Measurements from ENCODE around the gene DYNLL2. TPM values are rescaled to one million over a fixed set of nuclear protein-coding genes. Genes with fewer than 3 reads are reported as not detected.
"Not testable (repeated sequence)": the region's sequence is repeated elsewhere in the genome, so short reads cannot be mapped to it uniquely, and the experiment has no call there.

Gene DYNLL2
- total RNA-seq, 1 donor from 2014 or later: 12.6 TPM

GRCh38 chr17:58073266-58073665 is 10.0 kb upstream of the DYNLL2 start:
- DNase-seq: not testable (repeated sequence)

- DNase-seq: not testable (repeated sequence)
Observed at GRCh38 chr17:58074406-58074805, 8.8 kb upstream of the DYNLL2 start.

GRCh38 chr17:58079300-58080033 is 3.8 kb upstream of the DYNLL2 start:
- no peak for DNase-seq

GRCh38 chr17:58081646-58082340 is 1.4 kb upstream of the DYNLL2 start:
- DNase-seq: no peak

GRCh38 chr17:58082341-58082869 is 814 bp upstream of the DYNLL2 start:
- no peak for DNase-seq

GRCh38 chr17:58083491-58084316 is 485 bp downstream of the DYNLL2 start:
- DNase-seq: peak; percentile 54

GRCh38 chr17:58084317-58084981 is 1.2 kb downstream of the DYNLL2 start:
- DNase-seq: peak; percentile 49

GRCh38 chr17:58085039-58085715 is 2.0 kb downstream of the DYNLL2 start:
- DNase-seq: no peak

GRCh38 chr17:58086953-58087352 is 3.7 kb downstream of the DYNLL2 start:
- DNase-seq: no peak

- DNase-seq: no peak
Observed at GRCh38 chr17:58088624-58089023, 5.4 kb downstream of the DYNLL2 start.

GRCh38 chr17:58089111-58089510 is 5.9 kb downstream of the DYNLL2 start:
- DNase-seq: no peak

- no peak for DNase-seq
Observed at GRCh38 chr17:58091024-58091567, 7.9 kb downstream of the DYNLL2 start.

- no peak for DNase-seq
Observed at GRCh38 chr17:58092101-58092796, 9.0 kb downstream of the DYNLL2 start.

- DNase-seq: no peak
Observed at GRCh38 chr17:58092797-58093385, 9.7 kb downstream of the DYNLL2 start.

GRCh38 chr17:58094118-58094517 is 10.9 kb downstream of the DYNLL2 start:
- no peak for DNase-seq

- DNase-seq: no peak
Observed at GRCh38 chr17:58096892-58097291, 13.7 kb downstream of the DYNLL2 start.

- DNase-seq: no peak
Observed at GRCh38 chr17:58097384-58098088, 14.3 kb downstream of the DYNLL2 start.

GRCh38 chr17:58100506-58100905 is 17.3 kb downstream of the DYNLL2 start:
- no peak for DNase-seq

GRCh38 chr17:58101898-58102297 is 18.7 kb downstream of the DYNLL2 start:
- not testable (repeated sequence) for DNase-seq

- DNase-seq: no peak
Observed at GRCh38 chr17:58105093-58105492, 21.9 kb downstream of the DYNLL2 start.

Data from dermis blood vessel endothelial cell (primary cell).